ENCODE measurements around the gene LGR6. TPM values are rescaled to one million over a fixed set of nuclear protein-coding genes. Genes with fewer than 3 reads are reported as not detected.
"Not testable (repeated sequence)": the region's sequence is repeated elsewhere in the genome, so short reads cannot be mapped to it uniquely, and the experiment has no call there.

Gene LGR6
- total RNA-seq, 2 experiments from 2014 or later = 0.26 TPM; not detected in 1

DNA sequence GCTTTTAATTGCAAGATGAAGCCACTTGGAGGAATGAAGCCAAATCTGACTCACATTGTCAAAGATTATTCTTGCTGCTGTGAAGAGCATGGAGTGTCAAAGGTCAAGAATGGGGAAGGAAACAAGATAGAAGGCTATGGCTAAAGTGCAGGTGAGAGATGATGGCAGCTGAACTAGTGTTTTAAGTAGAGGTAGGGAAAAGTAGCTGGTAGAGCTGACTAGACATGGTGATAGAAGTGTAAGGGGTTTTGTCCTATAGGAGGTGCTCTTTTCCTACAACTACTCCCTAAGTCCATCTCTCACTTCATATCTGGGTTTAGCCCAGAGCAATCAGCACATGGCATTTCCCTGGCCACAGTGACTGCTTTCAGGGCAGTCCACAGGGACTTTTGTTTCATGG, 136.3 kb downstream of the LGR6 start:
- H3K36me3 Mint-ChIP-seq = peaks cover 41% of the 10 kb centered on the region

DNA sequence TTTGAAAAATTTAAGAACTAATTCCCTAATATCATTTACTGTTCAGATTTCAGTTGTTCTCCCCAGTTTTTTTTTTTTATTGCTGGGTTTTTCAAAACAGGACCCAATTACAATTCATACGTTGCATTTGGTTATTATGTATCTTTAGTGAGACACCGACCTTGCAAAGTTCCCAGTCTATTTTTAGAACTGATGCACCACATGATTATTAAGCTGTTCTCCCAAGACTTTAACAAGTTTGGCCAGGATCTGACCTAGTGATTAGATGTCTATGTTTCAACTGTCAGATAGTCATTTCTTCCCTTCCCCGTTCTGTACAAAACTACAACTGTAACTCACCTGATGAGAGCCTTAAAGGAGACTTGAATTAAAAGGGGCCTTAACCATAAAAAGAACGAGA, 140.3 kb downstream of the LGR6 start:
- Mint-ChIP-seq H3K4me1 (peaks cover 15% of the 10 kb centered on the region), H3K9me3 (ENCODE audit: low read depth) (no peaks in the 10 kb centered on the region), H3K4me3 (no peak overlapping the region), H3K27me3 (no peaks in the 10 kb centered on the region), H3K36me3 (peaks cover 51% of the 10 kb centered on the region), H3K27ac (no peak overlapping the region)
- no peak for ATAC-seq
- CTCF ChIA-PET = no interaction called here
- DNase-seq = no peak

More for the DNA sequence above, 136.3 kb downstream of the LGR6 start:
- Mint-ChIP-seq H3K4me1 (peaks cover 5% of the 10 kb centered on the region), H3K9me3 (ENCODE audit: low read depth) (no peaks in the 10 kb centered on the region), H3K27me3 (no peaks in the 10 kb centered on the region), H3K4me3 (no peak overlapping the region), H3K27ac (no peak overlapping the region)
- ATAC-seq (no peak), DNase-seq (peak; percentile 33)
- CTCF ChIA-PET = interaction anchor here (0.6 to 1.3 kb wide), 4 partner anchors 12 to 119 kb away, joined by 3 to 7 read pairs (median 4); partner anchors contain the start of gene UBE2T

DNA sequence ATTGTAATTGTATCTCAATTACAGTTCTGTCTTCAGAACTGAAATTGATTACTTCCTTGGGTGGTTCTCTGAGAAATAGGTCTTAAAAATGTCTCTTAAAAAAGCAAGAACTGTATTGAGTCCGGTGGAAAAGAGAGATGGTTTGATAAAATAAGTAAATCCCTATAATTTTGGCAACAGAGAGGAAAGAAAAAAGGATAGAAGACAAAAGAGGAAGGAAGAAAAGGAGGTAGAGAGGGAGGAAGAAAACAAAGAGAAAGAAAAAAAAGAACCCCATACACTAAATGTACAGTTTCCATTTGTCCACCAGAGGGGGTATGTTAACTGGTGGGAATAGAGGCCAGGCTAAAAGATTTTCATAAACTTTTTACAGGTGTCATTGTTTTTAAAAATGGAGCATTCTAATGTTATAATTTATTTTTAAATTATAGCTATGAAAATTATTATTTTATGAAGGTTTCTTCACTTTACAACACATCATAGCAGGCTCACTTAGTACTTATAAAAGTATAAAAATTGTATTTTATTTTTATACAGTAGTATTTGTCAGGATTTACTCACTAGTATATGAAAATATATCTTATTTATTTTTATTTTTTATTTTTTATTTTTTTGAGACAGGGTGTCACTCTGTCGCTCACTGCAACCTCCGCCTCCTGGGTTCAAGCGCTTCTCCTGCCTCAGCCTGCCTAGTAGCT, 150.2 kb downstream of the LGR6 start:
- peak overlapping the region; percentile 54 for H3K4me3 Mint-ChIP-seq
- no peaks in the 10 kb centered on the region for H3K9me3 Mint-ChIP-seq (ENCODE audit: low read depth)
- DNase-seq (no peak), ATAC-seq (no peak)
- H3K4me1 Mint-ChIP-seq = peaks cover 41% of the 10 kb centered on the region
- CTCF ChIA-PET = interaction anchor here (0.9 to 3.2 kb wide), 9 partner anchors 10 to 663 kb away, joined by 3 to 18 read pairs (median 3); partner anchors contain the start of gene TMEM183A
- no peaks in the 10 kb centered on the region for H3K27me3 Mint-ChIP-seq
- peaks cover 6% of the 10 kb centered on the region for H3K36me3 Mint-ChIP-seq
- peak overlapping the region; percentile 94 for H3K27ac Mint-ChIP-seq

DNA sequence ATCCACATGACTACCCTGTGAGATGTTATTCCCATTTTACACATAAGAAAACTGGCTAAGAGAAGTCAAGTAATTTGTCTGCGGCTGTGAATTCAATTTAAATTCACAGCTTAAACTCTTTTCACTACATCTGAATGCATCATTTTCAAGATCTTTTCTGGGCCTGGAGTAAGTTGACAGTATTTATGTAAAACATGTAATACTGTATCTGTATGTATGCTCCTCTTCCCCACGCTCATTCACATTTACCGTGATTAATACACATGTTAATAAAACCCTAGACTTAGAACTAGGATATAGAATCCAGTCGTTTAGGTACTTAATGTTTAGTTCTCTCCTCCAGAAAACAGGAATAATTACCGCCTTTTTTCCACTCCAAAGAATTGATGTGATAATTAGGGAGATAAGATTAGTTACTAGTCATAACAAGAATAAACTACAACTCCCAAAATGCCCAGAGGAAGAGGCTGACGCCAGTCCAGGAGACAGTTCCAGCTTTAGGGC, 154.5 kb downstream of the LGR6 start:
- Mint-ChIP-seq H3K27me3 (no peaks in the 10 kb centered on the region), H3K4me1 (peaks cover 28% of the 10 kb centered on the region), H3K27ac (peak overlapping the region; percentile 74), H3K36me3 (no peaks in the 10 kb centered on the region), H3K4me3 (peak overlapping the region; percentile 85), H3K9me3 (ENCODE audit: low read depth) (no peaks in the 10 kb centered on the region)
- DNase-seq = no peak
- CTCF ChIA-PET = interaction anchor here (0.7 kb wide), 1 partner anchor 372 kb away, joined by 3 read pairs; no protein-coding TSS in a partner anchor
- no peak for ATAC-seq

DNA sequence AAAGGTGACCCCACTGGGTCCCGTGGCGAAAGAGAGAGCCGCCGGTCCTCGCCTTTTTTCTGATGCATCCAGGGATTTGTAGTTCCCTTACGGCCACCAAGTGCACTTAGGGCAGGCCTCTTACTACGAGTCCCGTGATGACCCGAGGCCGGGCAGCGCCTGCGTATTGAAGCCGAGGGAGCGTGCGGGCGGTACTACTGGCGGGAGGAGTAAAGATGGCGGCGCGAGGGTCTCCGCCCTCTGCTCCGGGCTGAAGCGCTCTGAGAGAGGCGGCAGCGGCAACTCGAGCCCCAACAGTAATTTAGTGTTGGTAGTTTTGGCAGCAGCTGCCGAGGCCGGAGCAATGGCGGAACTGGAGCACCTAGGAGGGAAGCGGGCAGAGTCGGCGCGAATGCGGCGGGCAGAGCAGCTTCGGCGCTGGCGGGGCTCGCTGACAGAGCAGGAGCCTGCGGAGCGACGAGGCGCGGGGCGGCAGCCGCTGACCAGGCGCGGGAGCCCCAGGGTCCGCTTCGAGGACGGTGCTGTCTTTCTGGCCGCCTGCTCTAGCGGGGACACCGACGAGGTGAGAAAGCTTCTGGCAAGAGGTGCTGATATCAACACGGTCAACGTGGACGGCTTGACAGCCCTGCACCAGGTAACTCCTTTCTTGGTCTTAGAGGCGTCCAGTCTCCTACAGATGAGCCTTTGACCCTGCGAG, 155.1 kb downstream of the LGR6 start, which contains the start of gene PPP1R12B:
Gene PPP1R12B (plus strand): TSS at position 191 of the 697 bp plus-strand sequence. CDS start 153 bp downstream, at position 344.
- DNase-seq (peak; percentile 99), ATAC-seq (peak; percentile 99)
- CTCF ChIA-PET = interaction anchor here (0.7 to 1.6 kb wide), 3 partner anchors 152 to 371 kb away, joined by 3 to 7 read pairs (median 3); no protein-coding TSS in a partner anchor
- Mint-ChIP-seq H3K9me3 (ENCODE audit: low read depth) (no peaks in the 10 kb centered on the region), H3K4me3 (peak within 1 kb of the TSS; percentile 85), H3K27ac (peak within 1 kb of the TSS; percentile 74), H3K36me3 (no peaks in the 10 kb centered on the region), H3K27me3 (no peaks in the 10 kb centered on the region), H3K4me1 (peaks cover 24% of the 10 kb centered on the region)

DNA sequence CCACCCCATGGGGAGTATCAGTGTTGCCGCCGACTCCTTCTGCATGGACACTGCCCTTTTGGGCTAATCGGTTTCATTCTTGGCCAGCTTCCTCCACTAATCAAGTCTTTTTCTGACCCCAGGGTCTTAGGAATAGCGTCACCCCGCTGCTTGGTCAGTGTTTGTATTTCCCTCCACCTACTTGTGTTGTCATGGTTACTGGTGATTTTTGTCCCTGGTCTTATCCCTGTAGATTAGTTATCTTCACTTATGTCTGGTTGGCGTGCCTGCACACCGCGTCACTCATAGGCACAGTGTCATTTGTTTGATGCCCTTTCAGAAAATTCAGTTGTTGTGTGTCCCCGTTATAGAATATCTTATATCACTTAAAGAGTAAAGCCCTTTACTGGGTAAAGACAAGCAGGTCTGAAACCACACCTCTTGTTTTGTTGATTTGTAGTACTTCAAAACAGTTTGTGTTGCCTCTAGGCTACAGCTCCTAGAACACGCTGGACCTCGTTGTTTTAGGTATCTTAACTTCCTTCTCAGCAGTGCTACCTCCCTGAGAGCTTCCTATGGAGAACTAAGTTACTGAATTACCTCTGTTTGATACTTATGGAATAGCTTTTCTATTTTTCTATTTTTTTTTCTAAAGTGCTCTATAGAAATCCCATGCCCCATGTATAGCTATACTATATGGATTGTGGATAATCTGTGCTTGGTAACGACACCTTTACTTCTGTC, 155.8 kb downstream of the LGR6 start:
- no peaks in the 10 kb centered on the region for H3K36me3 Mint-ChIP-seq
- H3K4me3 Mint-ChIP-seq = peak overlapping the region; percentile 85
- H3K4me1 Mint-ChIP-seq = peaks cover 23% of the 10 kb centered on the region
- peak; percentile 44 for DNase-seq
- ATAC-seq = no peak
- H3K27ac Mint-ChIP-seq = peak overlapping the region; percentile 74
- CTCF ChIA-PET = interaction anchor here (0.9 to 1.6 kb wide), 5 partner anchors 8 to 371 kb away, joined by 3 to 7 read pairs (median 3); partner anchors contain the start of genes LGR6 and UBE2T
- no peaks in the 10 kb centered on the region for H3K27me3 Mint-ChIP-seq
- H3K9me3 Mint-ChIP-seq (ENCODE audit: low read depth) = no peaks in the 10 kb centered on the region

DNA sequence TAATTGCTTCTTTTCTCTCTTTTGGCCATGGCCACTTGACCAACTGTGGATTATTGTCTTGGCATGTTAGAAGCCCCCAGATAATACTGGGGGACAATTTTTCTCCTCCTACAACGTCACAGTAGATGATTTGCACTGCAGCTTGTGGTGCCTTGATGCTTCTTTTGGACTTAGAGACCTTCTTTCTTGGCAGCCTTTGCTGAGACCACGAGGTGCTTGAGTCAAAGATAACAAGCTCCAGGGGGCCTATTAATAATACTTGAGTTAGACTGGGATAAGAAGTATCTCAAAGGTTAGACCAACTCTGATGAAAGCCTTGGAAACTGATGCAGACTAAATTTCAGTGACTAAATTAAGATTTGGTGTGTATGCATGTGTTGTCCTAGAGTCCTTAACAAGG, 158.1 kb downstream of the LGR6 start:
- no peak overlapping the region for H3K4me3 Mint-ChIP-seq
- ATAC-seq (no peak), DNase-seq (no peak)
- no peaks in the 10 kb centered on the region for H3K27me3 Mint-ChIP-seq
- H3K36me3 Mint-ChIP-seq = no peaks in the 10 kb centered on the region
- H3K4me1 Mint-ChIP-seq = peaks cover 23% of the 10 kb centered on the region
- CTCF ChIA-PET = no interaction called here
- no peak overlapping the region for H3K27ac Mint-ChIP-seq
- no peaks in the 10 kb centered on the region for H3K9me3 Mint-ChIP-seq (ENCODE audit: low read depth)

DNA sequence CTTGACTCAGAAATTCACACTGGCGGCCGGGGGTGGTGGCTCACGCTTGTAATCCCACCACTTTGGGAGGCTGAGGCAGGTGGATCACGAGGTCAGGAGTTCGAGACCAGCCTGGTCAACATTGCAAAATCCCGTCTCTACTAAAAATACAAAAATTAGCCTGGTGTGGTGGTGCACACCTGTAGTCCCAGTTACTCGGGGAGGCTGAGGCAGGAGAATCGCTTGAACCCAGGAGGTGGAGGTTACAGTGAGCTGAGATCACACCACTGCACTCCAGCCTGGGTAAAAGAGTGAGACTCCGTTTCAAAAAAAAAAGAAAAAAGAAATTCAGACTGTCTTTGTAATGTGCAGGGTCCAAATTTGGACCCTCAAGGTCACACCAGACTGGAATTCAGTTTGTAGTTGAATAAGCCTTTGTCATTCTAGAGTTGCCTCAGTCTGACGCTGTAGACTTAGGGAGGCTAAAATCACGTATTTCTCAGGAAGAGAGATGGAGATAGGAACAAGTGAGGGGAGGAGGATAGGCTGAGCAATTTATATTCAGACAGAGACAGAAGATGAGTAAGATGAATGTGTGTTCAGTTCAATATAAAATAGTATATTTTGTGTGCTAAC, 159.1 kb downstream of the LGR6 start:
- CTCF ChIA-PET; H3K36me3 Mint-ChIP-seq; H3K9me3 Mint-ChIP-seq (ENCODE audit: low read depth); DNase-seq; ATAC-seq; H3K4me3 Mint-ChIP-seq; H3K27ac Mint-ChIP-seq; H3K27me3 Mint-ChIP-seq: not testable (repeated sequence)
- peaks cover 20% of the 10 kb centered on the region for H3K4me1 Mint-ChIP-seq

DNA sequence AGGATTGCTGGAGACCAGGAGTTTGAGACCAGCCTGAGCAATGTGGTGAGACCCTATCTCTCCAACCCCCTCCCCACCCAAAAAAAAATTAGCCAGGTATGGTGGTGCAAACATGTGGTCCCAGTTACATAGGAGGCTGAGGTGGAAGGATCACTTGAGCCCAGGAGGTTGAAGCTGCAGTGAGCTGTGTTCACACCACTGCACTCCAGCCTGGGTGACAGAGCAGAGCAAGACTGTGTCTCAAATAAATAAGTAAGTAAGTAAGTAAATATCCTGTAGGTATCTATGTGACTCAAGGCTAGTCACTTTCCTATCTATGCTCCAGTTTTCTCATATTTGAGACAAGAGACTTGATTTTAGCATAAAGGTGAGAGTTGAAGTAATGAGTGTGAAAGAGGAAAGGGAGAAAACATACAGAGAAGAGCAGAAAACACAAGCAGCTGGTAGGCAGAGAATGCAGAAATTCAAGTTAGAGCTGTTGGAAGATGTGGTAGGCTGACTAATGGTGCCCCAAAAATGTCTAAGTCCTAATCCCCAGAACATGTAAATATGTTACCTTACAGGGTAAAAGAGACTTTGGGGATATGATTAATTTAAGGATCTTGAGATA, 162.4 kb downstream of the LGR6 start:
- Mint-ChIP-seq H3K27me3 (no peaks in the 10 kb centered on the region), H3K36me3 (no peaks in the 10 kb centered on the region), H3K4me3 (no peak overlapping the region), H3K4me1 (peaks cover 4% of the 10 kb centered on the region), H3K9me3 (ENCODE audit: low read depth) (no peaks in the 10 kb centered on the region), H3K27ac (no peak overlapping the region)
- DNase-seq (no peak), ATAC-seq (no peak)
- CTCF ChIA-PET = no interaction called here

DNA sequence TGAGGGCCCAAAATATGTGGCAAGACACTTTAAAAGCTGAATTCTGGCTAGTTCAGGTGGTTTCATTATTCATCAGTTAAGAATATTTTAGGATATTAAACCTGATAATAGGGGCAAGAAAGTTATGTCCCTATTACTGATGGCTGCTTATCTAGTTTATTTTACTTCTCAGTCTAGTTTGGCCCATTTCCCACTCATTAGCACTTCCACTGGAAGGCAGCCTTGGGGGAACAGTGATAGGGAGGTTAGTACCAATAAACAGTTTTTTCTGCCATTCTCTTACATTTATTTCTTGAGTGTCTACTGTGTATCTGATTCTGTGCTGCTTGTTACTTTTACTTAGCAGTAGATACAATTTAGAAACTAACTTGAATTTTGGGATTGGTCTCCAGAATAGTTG, 163.9 kb downstream of the LGR6 start:
- no peak for ATAC-seq
- no peak for DNase-seq
- H3K4me3 Mint-ChIP-seq = no peak overlapping the region
- no peaks in the 10 kb centered on the region for H3K4me1 Mint-ChIP-seq
- no peak overlapping the region for H3K27ac Mint-ChIP-seq
- H3K36me3 Mint-ChIP-seq = no peaks in the 10 kb centered on the region
- no peaks in the 10 kb centered on the region for H3K9me3 Mint-ChIP-seq (ENCODE audit: low read depth)
- CTCF ChIA-PET = no interaction called here
- H3K27me3 Mint-ChIP-seq = no peaks in the 10 kb centered on the region

DNA sequence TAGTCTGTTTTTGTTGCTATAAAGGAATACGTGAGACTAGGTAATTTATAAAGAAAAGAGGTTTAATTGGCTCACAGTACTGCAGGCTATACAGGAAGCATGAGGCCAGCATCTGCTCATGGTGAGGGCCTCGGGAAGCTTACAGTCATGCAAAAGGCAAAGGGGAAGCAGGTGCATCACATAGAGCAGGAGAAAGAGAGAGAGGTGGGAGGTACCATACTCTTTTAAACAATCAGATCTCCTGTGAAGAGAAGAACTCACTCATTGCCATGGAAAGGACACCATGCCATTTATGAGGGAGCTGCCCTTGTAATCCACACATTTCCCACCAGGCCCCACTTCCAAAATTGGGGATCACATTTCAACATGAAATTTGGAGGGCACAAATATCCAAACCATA, 167.6 kb downstream of the LGR6 start:
- no peak overlapping the region for H3K27ac Mint-ChIP-seq
- no peaks in the 10 kb centered on the region for H3K36me3 Mint-ChIP-seq
- no peaks in the 10 kb centered on the region for H3K27me3 Mint-ChIP-seq
- H3K4me3 Mint-ChIP-seq = no peak overlapping the region
- CTCF ChIA-PET = no interaction called here
- H3K9me3 Mint-ChIP-seq (ENCODE audit: low read depth) = no peaks in the 10 kb centered on the region
- no peak for DNase-seq
- no peaks in the 10 kb centered on the region for H3K4me1 Mint-ChIP-seq
- ATAC-seq = no peak

DNA sequence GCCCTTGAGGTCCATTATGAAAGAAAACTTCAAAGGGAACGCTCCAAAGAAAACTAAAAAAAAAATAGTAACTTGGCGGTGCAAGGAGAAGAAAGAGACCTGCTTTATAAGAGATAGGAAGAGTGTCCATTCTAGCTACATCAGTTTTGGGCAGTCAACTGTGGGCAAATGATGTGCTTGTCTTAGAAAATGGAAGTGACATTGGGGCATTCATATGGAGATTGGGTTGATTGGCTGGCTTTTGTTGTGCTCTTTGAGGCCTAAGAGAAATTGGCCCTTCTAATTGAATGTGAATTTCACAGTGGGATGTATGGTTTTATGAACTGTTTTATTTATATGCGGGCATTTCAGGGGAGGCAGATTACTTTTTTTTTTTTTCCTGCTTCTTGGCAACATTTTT, 168.1 kb downstream of the LGR6 start:
- Mint-ChIP-seq H3K36me3 (no peaks in the 10 kb centered on the region), H3K4me3 (no peak overlapping the region), H3K27ac (no peak overlapping the region), H3K9me3 (ENCODE audit: low read depth) (no peaks in the 10 kb centered on the region), H3K4me1 (no peaks in the 10 kb centered on the region), H3K27me3 (no peaks in the 10 kb centered on the region)
- ATAC-seq (no peak), DNase-seq (no peak)
- CTCF ChIA-PET = no interaction called here
